Measurements from ENCODE around the gene OPRD1. TPM values are rescaled to one million over a fixed set of nuclear protein-coding genes. Genes with fewer than 3 reads are reported as not detected.

Gene OPRD1
- total RNA-seq, 1 donor from 2014 or later, result not detected

DNA sequence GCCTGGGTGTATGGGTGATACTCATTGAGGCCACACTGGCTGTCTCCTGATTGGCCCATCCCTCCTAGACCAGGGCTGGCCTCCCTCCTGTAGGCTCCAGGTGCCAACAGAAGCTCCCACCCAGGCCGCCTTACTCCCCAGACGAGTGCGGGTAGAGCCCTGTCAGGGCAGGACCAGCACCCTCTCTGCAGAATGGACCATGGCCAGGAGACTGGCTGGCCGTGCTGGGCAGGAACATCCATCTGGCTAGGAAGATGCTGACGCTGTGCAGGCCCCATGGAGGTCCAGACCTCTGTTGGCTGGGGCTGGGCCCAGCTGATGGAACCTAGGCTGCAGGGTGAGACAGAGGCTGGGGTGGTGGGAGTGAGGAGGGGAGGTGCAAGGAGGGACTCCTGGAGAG lies 77.4 kb downstream of the OPRD1 start:
- Histone ChIP-seq H3K27me3 (no peaks in the 10 kb centered on the region), H3K27ac (no peak overlapping the region), H3K4me3 (no peak overlapping the region), H3K4me1 (peaks cover 7 to 20% of the 10 kb centered on the region in 2 donors), H3K36me3 (no peaks in the 10 kb centered on the region), H3K9me3 (no peaks in the 10 kb centered on the region)
- TF ChIP-seq, protein P1, sequence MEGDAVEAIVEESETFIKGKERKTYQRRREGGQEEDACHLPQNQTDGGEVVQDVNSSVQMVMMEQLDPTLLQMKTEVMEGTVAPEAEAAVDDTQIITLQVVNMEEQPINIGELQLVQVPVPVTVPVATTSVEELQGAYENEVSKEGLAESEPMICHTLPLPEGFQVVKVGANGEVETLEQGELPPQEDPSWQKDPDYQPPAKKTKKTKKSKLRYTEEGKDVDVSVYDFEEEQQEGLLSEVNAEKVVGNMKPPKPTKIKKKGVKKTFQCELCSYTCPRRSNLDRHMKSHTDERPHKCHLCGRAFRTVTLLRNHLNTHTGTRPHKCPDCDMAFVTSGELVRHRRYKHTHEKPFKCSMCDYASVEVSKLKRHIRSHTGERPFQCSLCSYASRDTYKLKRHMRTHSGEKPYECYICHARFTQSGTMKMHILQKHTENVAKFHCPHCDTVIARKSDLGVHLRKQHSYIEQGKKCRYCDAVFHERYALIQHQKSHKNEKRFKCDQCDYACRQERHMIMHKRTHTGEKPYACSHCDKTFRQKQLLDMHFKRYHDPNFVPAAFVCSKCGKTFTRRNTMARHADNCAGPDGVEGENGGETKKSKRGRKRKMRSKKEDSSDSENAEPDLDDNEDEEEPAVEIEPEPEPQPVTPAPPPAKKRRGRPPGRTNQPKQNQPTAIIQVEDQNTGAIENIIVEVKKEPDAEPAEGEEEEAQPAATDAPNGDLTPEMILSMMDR (IDR thresholded peaks at IDR 0.05), result no peak
- no peak for DNase-seq (ENCODE audit: low spot score in 2 of 2)
- intact Hi-C loops (cut with DNase I), result loop anchor here (5.0 to 10.0 kb wide), 6 partner anchors 247 to 1897 kb away; partner anchors contain the start of genes SESN2, SRSF4, TAF12 and TRNP1

DNA sequence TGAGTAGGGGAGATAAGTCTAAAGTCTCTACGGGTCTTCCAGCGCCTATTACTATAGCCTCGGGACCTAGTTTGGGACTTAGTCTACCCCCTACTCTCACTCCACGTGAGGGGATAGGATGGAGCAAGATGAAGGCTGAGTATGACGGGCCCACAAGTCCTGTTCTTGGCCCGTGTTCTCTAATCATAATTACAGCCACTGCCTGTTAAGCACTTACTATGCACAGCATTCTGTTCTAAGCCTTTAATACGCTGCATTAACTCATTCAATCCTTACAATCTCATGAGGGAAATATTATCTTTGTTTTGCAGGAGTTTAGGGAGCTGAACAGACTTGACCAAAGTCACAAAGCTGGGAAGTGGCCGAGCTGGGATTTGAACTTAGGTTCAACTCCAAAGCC lies 78.5 kb downstream of the OPRD1 start:
- Histone ChIP-seq H3K4me3 (no peak overlapping the region), H3K27ac (no peak overlapping the region), H3K27me3 (no peaks in the 10 kb centered on the region), H3K4me1 (peaks cover 3 to 10% of the 10 kb centered on the region in 2 donors), H3K36me3 (no peaks in the 10 kb centered on the region), H3K9me3 (no peaks in the 10 kb centered on the region)
- intact Hi-C loops (cut with DNase I), result no loop called here
- DNase-seq (ENCODE audit: low spot score in 2 of 2), result no peak
- TF ChIP-seq, protein P1 (IDR thresholded peaks at IDR 0.05), result no peak

DNA sequence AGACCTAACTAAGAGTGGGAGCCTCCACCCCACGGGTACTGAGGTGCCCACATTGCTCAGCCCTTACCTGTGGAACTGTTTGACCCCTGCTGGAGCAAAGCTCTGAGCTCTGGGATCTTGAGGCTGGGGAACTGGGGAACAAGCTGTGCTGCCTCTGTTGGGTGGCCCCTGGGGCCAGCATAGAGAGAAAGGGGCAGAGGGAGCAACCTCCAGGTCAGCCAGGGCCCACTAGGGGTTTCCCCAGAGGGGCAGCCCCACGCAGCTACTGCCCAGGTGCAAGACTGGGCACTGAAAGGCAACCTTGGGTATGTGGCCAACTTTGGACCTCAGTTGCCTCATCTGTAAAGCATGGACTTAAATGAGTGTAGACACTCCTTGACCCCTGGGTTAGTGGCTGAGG lies 78.9 kb downstream of the OPRD1 start:
- no peaks in the 10 kb centered on the region for H3K27me3 ChIP-seq
- H3K36me3 ChIP-seq, result no peaks in the 10 kb centered on the region
- no peak overlapping the region for H3K4me3 ChIP-seq
- H3K9me3 ChIP-seq, result no peaks in the 10 kb centered on the region
- DNase-seq (ENCODE audit: low spot score in 2 of 2), result no peak
- peaks cover 3 to 9% of the 10 kb centered on the region in 2 donors for H3K4me1 ChIP-seq
- no peak overlapping the region for H3K27ac ChIP-seq
- intact Hi-C loops (cut with DNase I), result no loop called here
- TF ChIP-seq, protein P1 (IDR thresholded peaks at IDR 0.05), result no peak

DNA sequence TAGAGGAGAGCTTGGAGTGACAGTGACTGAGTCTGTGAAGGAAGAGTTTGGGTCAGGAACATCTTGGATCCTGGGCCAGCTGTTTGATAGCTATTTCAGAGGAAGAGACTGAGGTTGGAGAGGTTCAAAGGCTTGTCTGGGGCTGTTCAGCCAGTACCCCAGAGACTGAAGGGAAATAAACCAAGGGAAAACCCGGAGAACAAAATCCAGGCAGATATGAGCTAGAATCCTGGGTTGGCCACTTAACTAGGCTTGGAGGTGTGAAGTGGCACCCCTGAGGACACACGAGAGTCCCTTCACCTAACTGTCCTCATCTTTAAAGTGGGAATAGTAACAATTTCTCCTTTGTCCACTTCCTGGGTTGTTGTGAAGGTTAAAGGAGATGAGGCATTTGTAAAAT lies 79.3 kb downstream of the OPRD1 start:
- Histone ChIP-seq H3K27me3 (no peaks in the 10 kb centered on the region), H3K27ac (no peak overlapping the region)

DNA sequence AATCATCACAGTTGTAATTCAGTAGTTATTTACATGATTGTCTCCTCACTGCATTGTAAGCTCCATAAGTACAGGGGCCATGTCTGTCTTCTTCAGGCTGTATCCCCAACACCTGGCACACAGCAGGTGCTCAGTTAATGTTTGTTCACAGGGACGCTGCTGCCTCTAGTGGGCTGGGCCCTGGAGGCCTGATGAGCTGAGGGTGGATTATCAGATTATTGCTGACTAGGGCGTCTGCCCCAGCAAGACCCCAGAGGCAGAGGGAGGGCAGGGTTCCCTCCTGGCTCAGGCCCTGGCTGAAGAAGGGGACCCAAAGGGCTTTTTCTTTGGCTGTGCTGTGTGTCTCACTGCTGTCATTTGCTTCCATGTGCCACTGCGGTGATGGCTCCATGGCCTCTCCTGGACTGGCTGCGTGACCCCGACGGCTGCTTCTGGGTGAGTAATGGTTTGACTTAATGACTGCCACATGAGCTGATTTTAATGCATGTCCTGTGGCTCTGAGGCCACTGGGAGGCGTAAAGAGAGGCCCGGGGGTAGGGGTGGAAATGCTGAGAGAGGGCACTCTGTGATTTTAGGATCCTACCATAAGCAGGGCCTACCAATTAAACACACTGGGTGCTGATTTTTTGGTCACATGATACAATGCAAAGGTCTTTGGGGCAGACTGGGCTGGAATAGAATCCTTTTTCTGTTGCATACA lies 81.6 kb downstream of the OPRD1 start:
- Histone ChIP-seq H3K27ac (no peak overlapping the region), H3K9me3 (no peaks in the 10 kb centered on the region), H3K4me3 (no peak overlapping the region), H3K36me3 (no peaks in the 10 kb centered on the region), H3K4me1 (peaks cover 0 to 4% of the 10 kb centered on the region in 2 donors), H3K27me3 (no peaks in the 10 kb centered on the region)
- intact Hi-C loops (cut with DNase I), result no loop called here
- TF ChIP-seq, protein P1 (IDR thresholded peaks at IDR 0.05), result no peak
- no peak for DNase-seq (ENCODE audit: low spot score in 2 of 2)

More for the DNA sequence above, 79.3 kb downstream of the OPRD1 start:
- TF ChIP-seq, protein P1 (IDR thresholded peaks at IDR 0.05), result no peak
- H3K9me3 ChIP-seq, result no peaks in the 10 kb centered on the region
- intact Hi-C loops (cut with DNase I), result no loop called here
- no peaks in the 10 kb centered on the region for H3K36me3 ChIP-seq
- no peak for DNase-seq (ENCODE audit: low spot score in 2 of 2)
- H3K4me1 ChIP-seq, result peaks cover 3 to 6% of the 10 kb centered on the region in 2 donors
- H3K4me3 ChIP-seq, result no peak overlapping the region

All from ascending aorta (tissue), 2 donors.